Ascending aorta (tissue), 2 donors: ENCODE results near the gene AHCYL1. TPM values are rescaled to one million over a fixed set of nuclear protein-coding genes. Genes with fewer than 3 reads are reported as not detected.

Experiments used
- DNase-seq, 2 donors: peaks; one replicate each; pipeline ENCODE4 v3.0.0-alpha.2; 2019; ENCODE audit warnings: low spot score in 2 of 2
- H3K27ac ChIP-seq, 2 donors: fragments of 200-600 bp; sonication (generic); one replicate each; pipeline ENCODE4 v1.5.1; 2016 to 2017; ENCODE audit warnings: mild to moderate bottlenecking in 1 of 2
- H3K27me3 ChIP-seq: fragments of 200-600 bp; sonication (generic); one replicate; pipeline ENCODE4 v1.5.1; 2017
- H3K36me3 ChIP-seq, 2 donors: fragments of 200-600 bp; sonication (generic); one replicate each; pipeline ENCODE4 v1.5.1; 2016
- H3K4me1 ChIP-seq, 2 donors: fragments of 200-600 bp; sonication (generic); one replicate each; pipeline ENCODE4 v1.5.1; 2016 to 2017; ENCODE audit warnings: mild to moderate bottlenecking in 1 of 2
- H3K4me3 ChIP-seq, 2 donors: fragments of 200-600 bp; sonication (generic); one replicate each; pipeline ENCODE4 v1.5.1; 2016 to 2017; ENCODE audit warnings: mild to moderate bottlenecking in 1 of 2
- H3K9me3 ChIP-seq, 2 donors: fragments of 200-600 bp; sonication (generic); one replicate each; pipeline ENCODE4 v1.5.1; 2016
- CTCF ChIP-seq, 3 experiments: fragments of 200-600 bp in 2 of 3; fragments of 450-650 bp in 1 of 3; sonication (generic) in 2 of 3; IDR thresholded peaks; one replicate each; pipeline ENCODE4 v1.5.1; 2016 to 2019; ENCODE audit warnings: antibody characterized with exemption in 3 of 3, mild to moderate bottlenecking in 1 of 3, moderate library complexity in 1 of 3
- intact Hi-C: fragments of 100-400 bp; cut with DNase I; formaldehyde crosslinking; loops from one replicate; pipeline ENCODE4 v1.15.1; 2023
- total RNA-seq: library from RNA; depleted of rRNA; stranded (reverse); fragments of >200 nt; gene quantifications from one replicate; pipeline ENCODE4 v1.1.0, GENCODE V29; 2016

The AHCYL1 gene
- total RNA-seq, 1 donor from 2014 or later, result 49.1 TPM

DNA sequence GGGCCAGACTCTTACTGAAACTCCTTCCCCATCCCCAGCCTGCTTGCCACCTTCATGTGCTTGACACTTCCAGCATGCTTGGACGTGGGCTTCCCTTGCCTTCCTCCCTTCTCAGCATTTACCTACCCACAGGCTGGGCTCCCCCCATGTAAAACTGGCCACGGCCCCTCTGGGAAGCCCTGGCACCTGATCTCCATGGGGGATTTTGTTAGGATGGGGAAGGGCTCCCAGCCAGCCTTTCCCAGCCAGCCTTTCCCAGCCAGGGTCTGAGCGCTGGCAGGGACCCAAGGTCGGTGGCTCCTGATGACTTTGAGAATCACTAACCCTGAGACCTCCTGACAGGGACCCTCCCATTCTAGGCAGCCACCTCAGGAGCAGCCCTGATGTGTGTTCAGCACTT is 79.2 kb downstream of the AHCYL1 start:
- Histone ChIP-seq H3K4me3 (no peak overlapping the region), H3K9me3 (no peaks in the 10 kb centered on the region), H3K4me1 (peaks cover 0 to 2% of the 10 kb centered on the region in 2 donors), H3K36me3 (peaks cover 0 to 13% of the 10 kb centered on the region in 2 donors), H3K27me3 (peaks cover 10% of the 10 kb centered on the region), H3K27ac (no peak overlapping the region)
- TF ChIP-seq CTCF (IDR thresholded peaks at IDR 0.05), result no peak
- no peak for DNase-seq
- intact Hi-C loops, result no loop called here

DNA sequence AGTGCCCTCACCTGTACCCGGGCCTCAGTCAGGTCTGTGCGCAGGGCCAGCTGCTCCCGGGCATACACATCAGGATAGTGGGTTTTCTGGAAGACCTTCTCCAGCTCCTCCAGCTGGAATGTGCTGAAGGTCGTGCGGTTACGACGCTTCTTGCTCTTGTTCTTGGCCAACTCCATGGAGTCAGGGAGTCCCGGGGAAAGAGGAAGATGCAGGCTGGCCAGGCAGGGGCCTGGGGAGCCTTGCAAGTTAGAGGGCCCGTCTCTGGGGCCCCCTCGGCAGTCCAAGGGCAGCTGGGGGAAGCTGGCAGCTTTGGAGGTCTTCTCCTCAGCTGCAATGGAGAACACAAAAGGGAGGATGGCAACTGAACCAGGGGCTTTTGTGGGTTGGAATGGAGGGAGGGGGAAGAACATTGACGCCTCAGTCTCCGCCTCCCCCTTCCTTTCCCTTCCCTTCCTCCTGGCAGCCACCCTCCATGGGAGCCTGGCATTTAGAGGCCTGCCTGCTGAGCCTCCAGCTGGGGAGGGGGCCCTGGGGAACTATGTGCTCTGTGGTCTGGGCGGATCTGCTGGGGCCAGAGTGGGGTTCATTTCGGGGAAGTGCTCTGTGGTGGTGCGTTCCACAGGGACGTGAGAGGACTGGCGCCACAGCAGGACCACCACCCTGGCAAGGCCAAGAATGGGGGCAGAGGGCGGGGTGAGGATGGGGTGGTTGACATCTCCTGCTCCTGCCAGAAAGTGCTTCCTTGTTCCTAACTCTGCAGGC is 80.2 kb downstream of the AHCYL1 start:
- Histone ChIP-seq H3K4me3 (no peak overlapping the region), H3K27ac (no peak overlapping the region), H3K9me3 (no peaks in the 10 kb centered on the region), H3K27me3 (peaks cover 20% of the 10 kb centered on the region), H3K4me1 (peaks cover 0 to 4% of the 10 kb centered on the region in 2 donors), H3K36me3 (peaks cover 0 to 6% of the 10 kb centered on the region in 2 donors)
- TF ChIP-seq CTCF (IDR thresholded peaks at IDR 0.05), result no peak
- intact Hi-C loops, result no loop called here
- no peak for DNase-seq

- Histone ChIP-seq H3K4me1 (peaks cover 0 to 4% of the 10 kb centered on the region in 2 donors), H3K36me3 (peaks cover 0 to 6% of the 10 kb centered on the region in 2 donors), H3K27ac (no peak overlapping the region), H3K27me3 (peaks cover 29% of the 10 kb centered on the region), H3K9me3 (no peaks in the 10 kb centered on the region), H3K4me3 (no peak overlapping the region)
- TF ChIP-seq CTCF (IDR thresholded peaks at IDR 0.05), result no peak
- no peak for DNase-seq
- intact Hi-C loops, result no loop called here
Observed at GRCh38 chr1:110065841-110066240, 81.3 kb downstream of the AHCYL1 start.

GRCh38 chr1:110067479-110067892 is 82.9 kb downstream of the AHCYL1 start:
- H3K4me3 ChIP-seq, result no peak overlapping the region
- no peaks in the 10 kb centered on the region for H3K9me3 ChIP-seq
- peaks cover 31% of the 10 kb centered on the region for H3K27me3 ChIP-seq
- peaks cover 0 to 4% of the 10 kb centered on the region in 2 donors for H3K4me1 ChIP-seq
- no peak for DNase-seq
- H3K36me3 ChIP-seq, result no peaks in the 10 kb centered on the region
- intact Hi-C loops, result no loop called here
- no peak for TF ChIP-seq CTCF (IDR thresholded peaks at IDR 0.05)
- H3K27ac ChIP-seq, result no peak overlapping the region

DNA sequence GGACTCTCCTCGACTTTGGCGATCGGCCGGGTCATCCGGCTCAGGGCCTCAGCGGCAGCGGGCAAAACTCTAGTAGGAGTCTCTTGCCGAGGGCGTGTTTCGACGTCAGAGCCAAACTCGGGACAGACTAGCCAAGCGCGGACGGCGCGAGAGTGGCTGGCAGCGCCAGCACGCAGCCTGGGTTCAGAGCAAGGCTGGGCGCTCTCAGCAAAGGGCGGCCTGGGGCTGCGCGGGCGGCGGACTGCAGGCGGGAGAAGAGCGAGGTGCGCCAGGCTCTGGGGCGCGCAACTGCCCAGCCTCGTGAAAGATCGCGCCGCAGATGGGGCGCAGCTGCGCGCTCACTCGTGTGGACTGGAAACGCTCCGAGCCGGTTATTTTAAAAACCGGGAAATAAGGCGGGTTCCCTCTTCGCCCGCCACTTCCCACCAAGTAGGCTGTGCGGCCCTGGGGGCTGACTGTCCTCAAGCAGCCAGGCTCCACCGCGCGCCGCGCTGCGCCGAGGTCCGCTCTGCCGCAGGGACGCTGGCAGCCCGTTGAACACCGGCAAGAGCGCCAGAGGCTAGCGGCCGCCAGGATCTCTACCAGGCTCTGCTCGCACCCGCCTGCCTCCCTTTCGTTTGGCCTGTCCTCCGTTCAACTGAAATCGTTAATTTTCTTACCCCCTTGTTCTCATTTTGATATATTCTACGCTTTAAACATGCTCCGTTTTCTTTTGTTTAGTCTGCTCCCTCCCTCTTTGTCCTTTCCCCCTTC is 83.5 kb downstream of the AHCYL1 start:
- Histone ChIP-seq H3K4me1 (peaks cover 0 to 4% of the 10 kb centered on the region in 2 donors), H3K36me3 (no peaks in the 10 kb centered on the region), H3K9me3 (no peaks in the 10 kb centered on the region), H3K27me3 (peaks cover 31% of the 10 kb centered on the region), H3K4me3 (peak overlapping the region in 1 of 2 donors; percentile 29), H3K27ac (no peak overlapping the region)
- DNase-seq, result no peak
- no peak for TF ChIP-seq CTCF (IDR thresholded peaks at IDR 0.05)
- intact Hi-C loops, result no loop called here
